NB4 (cell line): ENCODE data around the gene MFSD6.
A peak's percentile ranks its signal among the peaks of the same experiment; 100 is the strongest.

Experiments
- DNase-seq: peaks from one replicate; pipeline ENCODE4 v3.0.0; 2010; ENCODE audit warnings: low read depth
- H3K4me3 ChIP-seq: one replicate; pipeline ENCODE4 v1.5.1; 2011; ENCODE audit warnings: mild to moderate bottlenecking, low read depth, low read length, moderate library complexity
- MYC ChIP-seq: IDR thresholded peaks from 2 replicates; pipeline ENCODE4 v1.6.1; 2011; ENCODE audit warnings: low read depth, low read length
- POLR2A ChIP-seq: IDR thresholded peaks from 2 replicates; pipeline ENCODE4 v1.6.1; 2011; ENCODE audit warnings: mild to moderate bottlenecking; ENCODE audit not compliant: insufficient read length; ENCODE audit errors: extremely low read depth
- TF ChIP-seq, protein P1 (sequence below): IDR thresholded peaks from one replicate; pipeline ENCODE4 v1.5.1; 2012; ENCODE audit warnings: low read depth, low read length
- TF ChIP-seq, protein P2 (sequence below): IDR thresholded peaks from 2 replicates; pipeline ENCODE4 v1.6.1; 2011; ENCODE audit warnings: low read depth, low read length

The MFSD6 gene

DNA sequence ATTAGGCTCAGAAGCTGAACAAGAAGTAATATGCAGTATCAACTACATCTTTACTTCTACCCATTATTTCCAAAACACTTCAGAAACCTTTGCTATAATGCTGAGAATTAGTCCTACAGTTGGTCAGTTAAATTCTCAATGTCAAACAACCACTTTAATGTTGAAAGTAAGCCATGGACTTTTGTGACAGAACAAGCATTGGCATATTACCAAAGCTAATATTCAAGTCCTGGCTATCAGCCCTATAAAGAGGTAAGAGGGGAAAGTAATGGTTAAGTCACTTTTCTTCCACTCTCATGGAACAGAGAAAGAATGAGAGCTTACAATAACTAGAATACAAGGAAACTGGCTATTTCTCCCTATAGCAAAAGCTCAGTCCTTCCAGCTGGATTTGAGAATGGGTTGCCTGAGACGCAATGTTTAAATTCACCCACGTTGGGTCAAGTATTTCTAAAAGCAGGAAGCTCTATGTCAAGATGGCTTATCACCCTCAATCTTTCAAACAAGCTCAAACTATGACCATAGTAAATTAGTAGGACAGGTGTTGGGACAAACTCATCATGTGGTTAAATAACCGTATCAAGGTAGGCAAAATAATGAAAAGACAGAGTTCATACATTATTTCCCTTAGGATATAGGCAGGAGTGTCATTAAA, 31.4 kb upstream of the MFSD6 start:
- H3K4me3 ChIP-seq: no peak overlapping the region
- DNase-seq: no peak
- TF ChIP-seq MYC: no peak
- TF ChIP-seq, protein P1, sequence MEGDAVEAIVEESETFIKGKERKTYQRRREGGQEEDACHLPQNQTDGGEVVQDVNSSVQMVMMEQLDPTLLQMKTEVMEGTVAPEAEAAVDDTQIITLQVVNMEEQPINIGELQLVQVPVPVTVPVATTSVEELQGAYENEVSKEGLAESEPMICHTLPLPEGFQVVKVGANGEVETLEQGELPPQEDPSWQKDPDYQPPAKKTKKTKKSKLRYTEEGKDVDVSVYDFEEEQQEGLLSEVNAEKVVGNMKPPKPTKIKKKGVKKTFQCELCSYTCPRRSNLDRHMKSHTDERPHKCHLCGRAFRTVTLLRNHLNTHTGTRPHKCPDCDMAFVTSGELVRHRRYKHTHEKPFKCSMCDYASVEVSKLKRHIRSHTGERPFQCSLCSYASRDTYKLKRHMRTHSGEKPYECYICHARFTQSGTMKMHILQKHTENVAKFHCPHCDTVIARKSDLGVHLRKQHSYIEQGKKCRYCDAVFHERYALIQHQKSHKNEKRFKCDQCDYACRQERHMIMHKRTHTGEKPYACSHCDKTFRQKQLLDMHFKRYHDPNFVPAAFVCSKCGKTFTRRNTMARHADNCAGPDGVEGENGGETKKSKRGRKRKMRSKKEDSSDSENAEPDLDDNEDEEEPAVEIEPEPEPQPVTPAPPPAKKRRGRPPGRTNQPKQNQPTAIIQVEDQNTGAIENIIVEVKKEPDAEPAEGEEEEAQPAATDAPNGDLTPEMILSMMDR: no peak
- TF ChIP-seq POLR2A: no peak
- TF ChIP-seq, protein P2, sequence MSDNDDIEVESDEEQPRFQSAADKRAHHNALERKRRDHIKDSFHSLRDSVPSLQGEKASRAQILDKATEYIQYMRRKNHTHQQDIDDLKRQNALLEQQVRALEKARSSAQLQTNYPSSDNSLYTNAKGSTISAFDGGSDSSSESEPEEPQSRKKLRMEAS: no peak

DNA sequence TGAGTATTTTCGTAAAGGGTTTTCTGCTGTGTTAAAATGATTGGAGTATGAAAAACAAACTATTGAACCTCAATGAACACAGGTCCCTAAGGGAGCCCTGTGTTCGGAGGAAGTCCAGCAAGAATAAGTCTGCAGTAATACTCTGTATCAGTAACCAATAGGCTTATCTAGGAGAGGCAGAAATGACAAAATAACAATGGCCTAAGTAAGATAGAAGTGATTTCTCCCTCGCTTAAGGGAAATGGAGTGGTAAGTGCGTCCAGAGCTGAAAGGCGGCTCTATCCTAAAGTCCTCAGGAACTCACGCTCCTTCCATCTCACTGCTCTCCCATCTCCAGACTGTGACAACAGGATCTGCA, 29.3 kb upstream of the MFSD6 start:
- TF ChIP-seq, protein P1: no peak
- TF ChIP-seq POLR2A: no peak
- no peak overlapping the region for H3K4me3 ChIP-seq
- DNase-seq: no peak

DNA sequence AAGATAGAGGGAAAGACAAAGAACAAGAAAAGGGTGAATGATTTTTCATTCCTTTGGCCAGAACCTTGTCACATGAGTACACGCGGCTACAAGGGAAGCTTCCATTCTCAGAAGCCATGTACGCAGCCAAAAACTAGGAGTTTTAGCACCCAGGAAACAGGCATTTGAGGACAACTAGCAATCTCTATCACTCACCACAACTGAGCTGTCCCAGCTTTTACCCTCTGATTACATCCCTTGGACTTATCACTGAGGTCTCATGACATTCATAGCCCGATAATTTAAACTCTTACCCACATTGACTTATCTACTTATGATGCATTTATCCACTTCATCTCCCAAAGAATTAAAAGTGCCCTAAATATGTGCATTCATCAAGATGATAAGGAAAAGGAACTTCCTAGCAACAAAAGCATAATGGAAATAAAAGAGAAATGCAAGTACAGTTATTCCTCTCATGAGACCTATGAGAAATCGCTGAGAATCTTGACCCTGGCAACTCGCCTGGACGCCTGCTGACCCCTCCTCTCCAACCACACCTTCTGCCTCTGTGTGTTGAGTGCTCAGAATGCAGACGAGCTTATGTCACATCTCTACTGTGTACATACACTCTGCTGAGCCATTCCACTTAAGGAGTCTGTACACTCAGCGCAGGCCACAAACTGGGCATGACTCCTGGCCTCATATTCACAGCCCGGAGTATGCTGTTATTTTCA, 28.7 kb upstream of the MFSD6 start:
- DNase-seq: no peak
- H3K4me3 ChIP-seq: no peak overlapping the region
- TF ChIP-seq, protein P2: no peak
- TF ChIP-seq MYC (no peak), POLR2A (no peak)
- TF ChIP-seq, protein P1: no peak

DNA sequence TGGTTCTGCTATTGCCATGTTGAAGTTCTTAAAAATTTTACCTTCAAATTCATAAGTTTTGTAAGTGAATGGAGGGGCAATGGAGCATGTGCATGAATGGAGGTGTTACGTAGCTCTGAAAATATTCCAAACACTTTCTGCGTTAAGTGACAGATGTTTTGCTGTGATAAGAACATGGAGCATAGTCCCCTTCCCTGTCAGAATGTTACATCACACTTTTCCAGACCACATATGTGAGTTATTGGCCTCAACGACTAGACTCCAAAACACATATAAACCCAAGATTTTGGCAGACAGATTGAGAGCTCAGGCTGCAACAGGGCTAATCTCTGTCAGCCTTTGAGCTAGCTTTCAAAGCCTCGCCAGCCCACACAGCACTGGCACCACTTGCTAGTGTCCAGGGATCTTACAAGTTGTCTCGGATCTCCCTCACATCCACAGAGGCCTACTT, 27.2 kb upstream of the MFSD6 start:
- DNase-seq: peak; percentile 12
- H3K4me3 ChIP-seq: no peak overlapping the region
- no peak for TF ChIP-seq MYC
- TF ChIP-seq, protein P2: no peak
- TF ChIP-seq, protein P1: no peak
- TF ChIP-seq POLR2A: no peak

DNA sequence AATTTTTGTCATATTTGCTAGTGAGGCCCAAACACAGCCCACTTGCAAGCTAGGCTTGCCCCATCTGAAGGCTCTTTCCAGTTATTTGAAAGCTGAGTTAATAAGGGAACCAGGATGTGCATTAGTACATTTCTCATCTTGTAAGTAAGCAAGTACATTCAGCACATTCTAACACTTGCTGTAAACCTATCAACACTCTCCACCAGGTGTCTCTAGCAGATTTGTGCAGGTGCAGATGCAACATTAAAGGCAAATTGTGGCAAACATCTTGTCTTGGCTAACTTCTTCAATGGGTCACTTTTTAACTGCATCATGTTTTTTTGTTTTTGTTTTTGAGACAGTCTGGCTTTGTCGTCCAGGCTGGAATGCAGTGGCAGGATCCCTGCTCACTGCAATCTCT, 25.3 kb upstream of the MFSD6 start:
- TF ChIP-seq MYC: no peak
- TF ChIP-seq, protein P2: no peak
- TF ChIP-seq, protein P1: peak; percentile 37
- no peak for TF ChIP-seq POLR2A
- peak; percentile 56 for DNase-seq
- H3K4me3 ChIP-seq: no peak overlapping the region
